ENCODE results near the gene TXNDC11. TPM values are rescaled to one million over a fixed set of nuclear protein-coding genes. Genes with fewer than 3 reads are reported as not detected.

TXNDC11 gene
- polyA plus RNA-seq, 1 experiment, result 45.1 TPM

GRCh38 chr16:11637320-11637719 lies 105.3 kb downstream of the TXNDC11 start:
- no peaks in the 10 kb centered on the region for H3K36me3 ChIP-seq (ENCODE audit: control insufficient read depth, insufficient read depth, low read length)
- POLR2A ChIA-PET, result no interaction called here
- no peak for TF ChIP-seq CTCF (IDR thresholded peaks at IDR 0.05; ENCODE audit: insufficient read depth, low read depth, low read length)
- CTCF ChIA-PET, result interaction anchor here (1.1 to 1.9 kb wide), 2 partner anchors 105 to 231 kb away, joined by 3 to 5 read pairs; no protein-coding TSS in a partner anchor
- DNase-seq (ENCODE audit: low read depth), result no peak
- H3K4me3 ChIP-seq (ENCODE audit: low read depth, low read length), result no peak overlapping the region
- no peaks in the 10 kb centered on the region for H3K27me3 ChIP-seq (ENCODE audit: control insufficient read depth, insufficient read depth, low read length)

- no peaks in the 10 kb centered on the region for H3K36me3 ChIP-seq (ENCODE audit: control insufficient read depth, insufficient read depth, low read length)
- DNase-seq (ENCODE audit: low read depth), result no peak
- TF ChIP-seq CTCF (IDR thresholded peaks at IDR 0.05; ENCODE audit: insufficient read depth, low read depth, low read length), result no peak
- POLR2A ChIA-PET, result no interaction called here
- no peaks in the 10 kb centered on the region for H3K27me3 ChIP-seq (ENCODE audit: control insufficient read depth, insufficient read depth, low read length)
- CTCF ChIA-PET, result interaction anchor here (2.2 kb wide), 1 partner anchor 98 kb away, joined by 6 read pairs; no protein-coding TSS in a partner anchor
- H3K4me3 ChIP-seq (ENCODE audit: low read depth, low read length), result no peak overlapping the region
Measured at GRCh38 chr16:11636172-11636721, 106.4 kb downstream of the TXNDC11 start.

- TF ChIP-seq CTCF (IDR thresholded peaks at IDR 0.05; ENCODE audit: insufficient read depth, low read depth, low read length), result no peak
- no peaks in the 10 kb centered on the region for H3K27me3 ChIP-seq (ENCODE audit: control insufficient read depth, insufficient read depth, low read length)
- no peaks in the 10 kb centered on the region for H3K36me3 ChIP-seq (ENCODE audit: control insufficient read depth, insufficient read depth, low read length)
- no peak for DNase-seq (ENCODE audit: low read depth)
- ChIA-PET POLR2A (no interaction called here), CTCF (interaction anchor here (1.2 to 2.2 kb wide), 2 partner anchors 50 to 98 kb away, joined by 3 to 6 read pairs; no protein-coding TSS in a partner anchor)
- no peak overlapping the region for H3K4me3 ChIP-seq (ENCODE audit: low read depth, low read length)
Measured at GRCh38 chr16:11635679-11636171, 106.9 kb downstream of the TXNDC11 start.

- POLR2A ChIA-PET, result no interaction called here
- H3K27me3 ChIP-seq (ENCODE audit: control insufficient read depth, insufficient read depth, low read length), result no peaks in the 10 kb centered on the region
- no peak for DNase-seq (ENCODE audit: low read depth)
- CTCF ChIA-PET, result interaction anchor here (1.0 to 2.2 kb wide), 3 partner anchors 38 to 97 kb away, joined by 3 to 6 read pairs (median 3); no protein-coding TSS in a partner anchor
- no peak for TF ChIP-seq CTCF (IDR thresholded peaks at IDR 0.05; ENCODE audit: insufficient read depth, low read depth, low read length)
- no peaks in the 10 kb centered on the region for H3K36me3 ChIP-seq (ENCODE audit: control insufficient read depth, insufficient read depth, low read length)
- no peak overlapping the region for H3K4me3 ChIP-seq (ENCODE audit: low read depth, low read length)
Measured at GRCh38 chr16:11635113-11635652, 107.5 kb downstream of the TXNDC11 start.

GRCh38 chr16:11634312-11634711 lies 108.3 kb downstream of the TXNDC11 start:
- H3K36me3 ChIP-seq (ENCODE audit: control insufficient read depth, insufficient read depth, low read length), result no peaks in the 10 kb centered on the region
- ChIA-PET POLR2A (no interaction called here), CTCF (interaction anchor here (1.0 kb wide), 1 partner anchor 37 kb away, joined by 3 read pairs; no protein-coding TSS in a partner anchor)
- no peaks in the 10 kb centered on the region for H3K27me3 ChIP-seq (ENCODE audit: control insufficient read depth, insufficient read depth, low read length)
- no peak overlapping the region for H3K4me3 ChIP-seq (ENCODE audit: low read depth, low read length)
- no peak for TF ChIP-seq CTCF (IDR thresholded peaks at IDR 0.05; ENCODE audit: insufficient read depth, low read depth, low read length)
- no peak for DNase-seq (ENCODE audit: low read depth)

All from BJ (cell line).